OCI-LY3 (cell line): ENCODE data around the gene CTTN.

Source experiments
- H2AFZ ChIP-seq: fragments of 200-600, 300-600 bp; shearing (Covaris generic); 2 replicates; pipeline ENCODE4 v1.6.0; 2014; ENCODE audit warnings: antibody characterized with exemption, low read depth, low read length
- H3K27ac ChIP-seq: fragments of 200-600, 300-600 bp; sonication (generic); 2 replicates; pipeline ENCODE4 v1.5.1; 2014; ENCODE audit warnings: mild to moderate bottlenecking, low read length, moderate library complexity, mixed read lengths
- H3K27me3 ChIP-seq: fragments of 200-600, 300-600 bp; sonication (generic); 2 replicates; pipeline ENCODE4 v1.6.1; 2014; ENCODE audit warnings: low read depth, low read length, mixed read lengths
- H3K36me3 ChIP-seq: fragments of 200-600, 300-600 bp; sonication (generic); replicated peaks from 2 replicates; pipeline ENCODE3; 2014; ENCODE audit warnings: low read depth, low read length, mixed read lengths
- H3K4me1 ChIP-seq: fragments of 300-600, 200-600 bp; sonication (generic); 2 replicates; pipeline ENCODE4 v1.6.1; 2014; ENCODE audit warnings: low read length, mixed read lengths
- H3K4me2 ChIP-seq: fragments of 200-600, 300-600 bp; sonication (generic); 2 replicates; pipeline ENCODE4 v1.6.1; 2014; ENCODE audit warnings: low read length, mixed read lengths
- H3K4me3 ChIP-seq: fragments of 300-600, 200-600 bp; sonication (generic); 2 replicates; pipeline ENCODE4 v1.5.1; 2014; ENCODE audit warnings: antibody characterized with exemption, mild to moderate bottlenecking, low read length, moderate library complexity
- H3K79me2 ChIP-seq: fragments of 300-600, 200-600 bp; shearing (Covaris generic); 2 replicates; pipeline ENCODE4 v1.6.1; 2014; ENCODE audit warnings: mild to moderate bottlenecking, low read length, mixed read lengths
- H3K9ac ChIP-seq: fragments of 300-600, 200-600 bp; shearing (Covaris generic); 2 replicates; pipeline ENCODE4 v1.6.0; 2014; ENCODE audit warnings: mild to moderate bottlenecking, low read length, moderate library complexity
- H3K9me3 ChIP-seq: fragments of 200-600, 300-600 bp; shearing (Covaris generic); 2 replicates; pipeline ENCODE4 v1.6.1; 2014; ENCODE audit warnings: low read length, mixed read lengths; ENCODE audit not compliant: insufficient read depth
- H4K20me1 ChIP-seq: fragments of 200-600, 300-600 bp; sonication (generic); 2 replicates; pipeline ENCODE4 v1.6.1; 2016; ENCODE audit warnings: low read length, mixed read lengths; ENCODE audit not compliant: insufficient read depth
- CTCF ChIP-seq: fragments of 200-600, 300-600 bp; sonication (generic); IDR thresholded peaks from 2 replicates; pipeline ENCODE4 v1.5.1; 2014; ENCODE audit warnings: antibody characterized with exemption, low read length, low read depth
- EZH2phosphoT487 ChIP-seq: fragments of 200-600 bp; shearing (Covaris generic); IDR thresholded peaks from 2 replicates; pipeline ENCODE4 v1.6.1; 2018; ENCODE audit warnings: antibody characterized with exemption, mixed run types, low read depth

The CTTN gene

GRCh38 chr11:70467201-70468085 is 69.1 kb downstream of the CTTN start:
- no peaks in the 10 kb centered on the region for H3K79me2 ChIP-seq
- no peaks in the 10 kb centered on the region for H4K20me1 ChIP-seq
- TF ChIP-seq CTCF (peak; percentile 96), EZH2phosphoT487 (no peak)
- H3K9me3 ChIP-seq, result no peaks in the 10 kb centered on the region
- H3K4me3 ChIP-seq, result peak overlapping the region; percentile 34
- H3K27ac ChIP-seq, result peak overlapping the region; percentile 72
- H3K4me2 ChIP-seq, result peak overlapping the region; percentile 62
- H3K36me3 ChIP-seq, result no peaks in the 10 kb centered on the region
- peaks cover 7% of the 10 kb centered on the region; the same call in 1 of the 2 replicates for H3K27me3 ChIP-seq
- peak overlapping the region; percentile 27; the same call in 1 of the 2 replicates for H2AFZ ChIP-seq
- peaks cover 73% of the 10 kb centered on the region for H3K4me1 ChIP-seq
- peak overlapping the region; percentile 25; the same call in 1 of the 2 replicates for H3K9ac ChIP-seq

DNA sequence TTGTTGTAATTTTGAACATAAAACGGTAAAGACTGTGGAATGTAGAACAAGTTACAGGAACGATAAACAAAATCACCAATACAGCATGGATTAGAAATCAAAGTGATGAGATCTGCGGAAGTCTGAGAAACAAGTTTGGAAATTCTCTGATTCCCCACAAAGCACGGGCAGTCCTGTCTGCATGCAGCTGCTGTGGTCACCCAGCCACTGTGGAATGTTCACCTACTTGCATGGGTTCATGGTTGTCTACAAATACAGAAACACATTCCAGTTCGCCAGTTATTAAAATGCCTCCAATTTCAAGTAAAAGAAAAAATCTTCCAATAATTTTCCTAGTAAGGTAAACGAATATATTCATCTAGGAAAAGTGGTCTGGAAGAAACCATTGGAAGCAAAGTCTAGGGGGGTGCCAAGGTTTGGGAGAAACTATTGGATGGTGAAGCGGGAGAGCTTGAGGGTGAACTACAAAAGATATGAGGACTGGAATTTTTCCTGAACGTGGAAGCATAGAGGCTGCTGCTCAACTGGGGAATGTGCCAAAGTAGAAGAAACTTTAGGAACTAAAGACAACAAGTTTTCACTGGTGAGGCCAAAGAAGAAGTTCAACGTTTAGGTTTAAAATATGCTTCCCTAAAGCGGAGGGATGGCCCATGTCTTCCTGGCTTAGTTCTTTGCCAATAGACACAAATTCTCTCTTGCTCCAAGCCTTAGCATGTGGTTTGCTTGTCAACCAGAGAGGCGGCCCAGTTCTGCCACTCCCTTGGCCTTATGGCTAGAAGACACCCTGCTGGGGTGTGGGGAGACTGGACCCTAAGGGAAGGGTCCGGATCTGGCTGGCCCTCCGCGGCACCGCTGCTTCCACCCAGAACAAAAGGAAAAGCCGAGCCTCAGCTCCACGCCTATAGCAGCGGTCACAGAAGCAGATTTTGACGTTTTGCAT is 70.2 kb downstream of the CTTN start:
- Histone ChIP-seq H3K4me1 (peaks cover 73% of the 10 kb centered on the region), H3K36me3 (no peaks in the 10 kb centered on the region), H3K27me3 (peaks cover 11% of the 10 kb centered on the region; the same call in 1 of the 2 replicates), H2AFZ (no peak overlapping the region; the same call in 1 of the 2 replicates), H3K27ac (no peak overlapping the region), H3K9ac (no peak overlapping the region), H3K4me3 (no peak overlapping the region), H3K4me2 (peak overlapping the region; percentile 62), H3K9me3 (no peaks in the 10 kb centered on the region), H4K20me1 (no peaks in the 10 kb centered on the region), H3K79me2 (no peaks in the 10 kb centered on the region)
- TF ChIP-seq EZH2phosphoT487 (no peak), CTCF (no peak)

GRCh38 chr11:70470127-70470526 is 71.8 kb downstream of the CTTN start:
- no peak overlapping the region for H2AFZ ChIP-seq
- peak overlapping the region; percentile 35 for H3K4me2 ChIP-seq
- H3K9me3 ChIP-seq, result no peaks in the 10 kb centered on the region
- peaks cover 60% of the 10 kb centered on the region for H3K4me1 ChIP-seq
- H3K27me3 ChIP-seq, result peaks cover 11% of the 10 kb centered on the region; the same call in 1 of the 2 replicates
- no peaks in the 10 kb centered on the region for H4K20me1 ChIP-seq
- no peaks in the 10 kb centered on the region for H3K36me3 ChIP-seq
- H3K79me2 ChIP-seq, result no peaks in the 10 kb centered on the region
- TF ChIP-seq CTCF, result no peak
- TF ChIP-seq EZH2phosphoT487, result no peak
- H3K9ac ChIP-seq, result no peak overlapping the region
- H3K4me3 ChIP-seq, result no peak overlapping the region
- no peak overlapping the region for H3K27ac ChIP-seq
